Aortic smooth muscle cell (primary cell): Measurements from ENCODE around the gene PRSS2. TPM values are rescaled to one million over a fixed set of nuclear protein-coding genes. Genes with fewer than 3 reads are reported as not detected.

ENCODE experiments used
- total RNA-seq: library from RNA; depleted of rRNA; stranded (reverse); fragments of >200 nt; gene quantifications from 2 replicates; pipeline ENCODE4 v1.2.3, GENCODE V29; 2014

The PRSS2 gene
- not detected in 2 replicates for total RNA-seq

DNA sequence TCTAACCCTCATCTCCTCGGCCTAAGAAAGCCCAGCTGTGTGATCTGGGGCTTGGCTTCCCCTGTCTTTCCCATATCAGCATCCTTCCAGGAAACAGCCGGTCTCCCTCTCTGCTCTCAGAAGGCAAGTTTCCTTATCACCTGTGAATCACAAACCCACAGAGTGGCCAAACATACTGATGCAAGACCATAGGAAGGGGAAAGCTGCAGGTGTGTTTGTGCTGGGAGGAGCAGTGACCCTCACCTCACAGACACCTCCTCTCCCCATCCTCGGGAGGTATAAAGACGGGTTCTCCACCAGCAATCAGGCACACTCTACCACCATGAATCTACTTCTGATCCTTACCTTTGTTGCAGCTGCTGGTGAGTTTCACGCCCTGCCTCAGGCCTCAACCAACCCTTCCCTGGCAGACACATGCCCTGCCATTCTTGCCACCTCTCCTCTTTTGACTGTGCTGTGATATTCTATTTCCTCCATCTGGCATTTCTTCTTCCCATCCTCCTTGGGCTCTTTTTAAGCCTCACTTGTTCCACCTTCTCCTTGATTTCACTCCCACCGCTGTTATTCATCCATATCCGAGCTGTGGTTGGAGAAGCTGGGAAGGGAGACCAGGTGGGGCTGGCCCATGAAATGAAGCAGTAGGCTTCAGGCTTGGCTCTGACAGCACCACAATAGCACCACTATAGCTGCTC, at the start of gene PRSS2:
Gene PRSS2 (plus strand): TSS at position 310 of the 692 bp plus-strand sequence. CDS start 13 bp downstream, at position 323.

GRCh38 chr7:142749218-142749993, 21.4 kb upstream of the PRSS2 start, which contains the start of gene PRSS1:
Gene PRSS1, plus strand, starts transcription at chr7:142749472. Its CDS starts 13 bp downstream, at chr7:142749485.

Other genes starting within 250 kb of the PRSS2 start
- gene PRSS1, start 21.5 kb upstream of the PRSS2 start, total RNA-seq = not detected in 2 replicates
- 14.0 and 23.1 TPM in 2 replicates for gene EPHB6, start 84.1 kb downstream of the PRSS2 start, total RNA-seq
- gene TRPV6, start 114.8 kb downstream of the PRSS2 start, total RNA-seq = under 0.01 and 0.13 TPM in 2 replicates
- not detected in 2 replicates for gene TRPV5, start 162.8 kb downstream of the PRSS2 start, total RNA-seq
- gene LLCFC1, start 168.5 kb downstream of the PRSS2 start, total RNA-seq = not detected in 2 replicates
- not detected in 2 replicates for gene KEL, start 191.4 kb downstream of the PRSS2 start, total RNA-seq